Breast epithelium (tissue), 3 donors: ENCODE measurements around the gene EIF3I.

Experiments used
- POLR2A ChIP-seq: fragments of 450-650 bp; IDR thresholded peaks from one replicate; pipeline ENCODE4 v1.6.1; 2016; ENCODE audit warnings: antibody characterized with exemption, mild to moderate bottlenecking, moderate library complexity
- POLR2AphosphoS5 ChIP-seq, 3 donors: sonication (generic); formaldehyde crosslinking; IDR thresholded peaks; one replicate each; pipeline ENCODE4 v1.6.1; 2017; ENCODE audit warnings: antibody characterized with exemption in 3 of 3
- TF ChIP-seq, protein P1 (sequence below), 3 donors: fragments of 450-650 bp; IDR thresholded peaks; one replicate each; pipeline ENCODE4 v1.5.1; 2016 to 2017; ENCODE audit warnings: antibody characterized with exemption in 3 of 3, mild to moderate bottlenecking in 3 of 3, moderate library complexity in 3 of 3

DNA sequence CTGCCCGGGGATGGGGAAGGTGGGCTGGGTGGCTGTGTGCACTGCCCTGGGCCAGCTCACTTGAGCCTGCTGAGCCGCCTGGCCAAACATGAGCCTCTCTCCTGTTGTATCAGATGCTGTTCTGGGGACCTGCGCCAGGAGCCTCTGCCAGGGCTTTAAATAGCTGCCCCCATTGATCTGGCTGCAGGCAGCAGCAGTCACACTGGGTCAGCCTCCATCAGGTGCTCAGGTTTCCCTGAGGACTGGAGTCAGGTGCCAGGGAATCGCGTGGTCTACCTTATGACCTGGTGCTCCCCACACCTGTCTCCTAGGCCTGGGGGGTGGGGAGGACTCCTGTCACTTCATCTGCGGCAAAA, 22.5 kb upstream of the EIF3I start:
- TF ChIP-seq, protein P1, sequence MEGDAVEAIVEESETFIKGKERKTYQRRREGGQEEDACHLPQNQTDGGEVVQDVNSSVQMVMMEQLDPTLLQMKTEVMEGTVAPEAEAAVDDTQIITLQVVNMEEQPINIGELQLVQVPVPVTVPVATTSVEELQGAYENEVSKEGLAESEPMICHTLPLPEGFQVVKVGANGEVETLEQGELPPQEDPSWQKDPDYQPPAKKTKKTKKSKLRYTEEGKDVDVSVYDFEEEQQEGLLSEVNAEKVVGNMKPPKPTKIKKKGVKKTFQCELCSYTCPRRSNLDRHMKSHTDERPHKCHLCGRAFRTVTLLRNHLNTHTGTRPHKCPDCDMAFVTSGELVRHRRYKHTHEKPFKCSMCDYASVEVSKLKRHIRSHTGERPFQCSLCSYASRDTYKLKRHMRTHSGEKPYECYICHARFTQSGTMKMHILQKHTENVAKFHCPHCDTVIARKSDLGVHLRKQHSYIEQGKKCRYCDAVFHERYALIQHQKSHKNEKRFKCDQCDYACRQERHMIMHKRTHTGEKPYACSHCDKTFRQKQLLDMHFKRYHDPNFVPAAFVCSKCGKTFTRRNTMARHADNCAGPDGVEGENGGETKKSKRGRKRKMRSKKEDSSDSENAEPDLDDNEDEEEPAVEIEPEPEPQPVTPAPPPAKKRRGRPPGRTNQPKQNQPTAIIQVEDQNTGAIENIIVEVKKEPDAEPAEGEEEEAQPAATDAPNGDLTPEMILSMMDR (IDR thresholded peaks at IDR 0.05): no peak
- TF ChIP-seq POLR2A: no peak
- TF ChIP-seq POLR2AphosphoS5 (IDR thresholded peaks at IDR 0.05): no peak
